Uterus (tissue), 2 donors: Measurements from ENCODE around the gene MMEL1.

Experiments used
- CTCF ChIP-seq, 4 experiments: fragments of 200-600 bp in 2 of 4; fragments of 450-650 bp in 2 of 4; sonication (generic) in 2 of 4; IDR thresholded peaks; one replicate each; pipeline ENCODE4 v1.5.1; 2016 to 2019; ENCODE audit warnings: antibody characterized with exemption in 4 of 4, mild to moderate bottlenecking in 2 of 4, moderate library complexity in 1 of 4
- POLR2A ChIP-seq, 2 donors: fragments of 450-650 bp; IDR thresholded peaks; one replicate each; pipeline ENCODE4 v1.6.1; 2016; ENCODE audit warnings: antibody characterized with exemption in 2 of 2, mild to moderate bottlenecking in 1 of 2, moderate library complexity in 1 of 2

GRCh38 chr1:2583331-2583791 lies 49.5 kb downstream of the MMEL1 start:
- TF ChIP-seq POLR2A (IDR thresholded peaks at IDR 0.05) (no peak), CTCF (IDR thresholded peaks at IDR 0.05) (no peak)
